Fibroblast of pulmonary artery (primary cell): Measurements from ENCODE around the gene SCP2.
"Not testable (repeated sequence)": the region's sequence is repeated elsewhere in the genome, so short reads cannot be mapped to it uniquely, and the experiment has no call there.

Source experiments
- DNase-seq: peaks from one replicate; pipeline ENCODE4 v3.0.0-alpha.2; 2010; ENCODE audit warnings: low read depth
- H3K4me3 ChIP-seq: replicated peaks from 2 replicates; pipeline ENCODE4 v1.5.1; 2011; ENCODE audit warnings: low read depth, mild to moderate bottlenecking, control low read depth, low read length, moderate library complexity
- CTCF ChIP-seq: IDR thresholded peaks from 2 replicates; pipeline ENCODE4 v1.5.1; 2011; ENCODE audit warnings: mild to moderate bottlenecking, control low read depth, low read length, inconsistent platforms; ENCODE audit errors: missing control alignments

Gene SCP2

GRCh38 chr1:52967666-52968065, 40.6 kb downstream of the SCP2 start:
- H3K4me3 ChIP-seq = no peak overlapping the region
- DNase-seq = no peak
- TF ChIP-seq CTCF = no peak

GRCh38 chr1:52969234-52969633, 42.2 kb downstream of the SCP2 start:
- DNase-seq, H3K4me3 ChIP-seq: not testable (repeated sequence)

- peak; percentile 33 for TF ChIP-seq CTCF
- H3K4me3 ChIP-seq = no peak overlapping the region
- peak; percentile 59 for DNase-seq
Measured at GRCh38 chr1:52970149-52970548, 43.1 kb downstream of the SCP2 start.

- no peak overlapping the region for H3K4me3 ChIP-seq
- TF ChIP-seq CTCF = no peak
- no peak for DNase-seq
Measured at GRCh38 chr1:52973841-52974240, 46.8 kb downstream of the SCP2 start.

- TF ChIP-seq CTCF = no peak
- no peak for DNase-seq
- no peak overlapping the region for H3K4me3 ChIP-seq
Measured at GRCh38 chr1:52976183-52977035, 49.3 kb downstream of the SCP2 start.

GRCh38 chr1:52978045-52978444, 51.0 kb downstream of the SCP2 start:
- DNase-seq = no peak
- TF ChIP-seq CTCF = no peak
- no peak overlapping the region for H3K4me3 ChIP-seq

GRCh38 chr1:52992733-52993132, 65.7 kb downstream of the SCP2 start:
- H3K4me3 ChIP-seq, DNase-seq: not testable (repeated sequence)

GRCh38 chr1:52994656-52995055, 67.6 kb downstream of the SCP2 start:
- no peak overlapping the region for H3K4me3 ChIP-seq

More at GRCh38 chr1:52994656-52995055, 67.6 kb downstream of the SCP2 start:
- DNase-seq = no peak
- TF ChIP-seq CTCF = no peak
